HepG2 (cell line): Measurements from ENCODE around the gene PIEZO2. TPM values are rescaled to one million over a fixed set of nuclear protein-coding genes. Genes with fewer than 3 reads are reported as not detected.

Experiments
- ATAC-seq: fragments of 200-7000 bp; cut with Tn5 transposase; 3 replicates; pipeline ENCODE4 v1.9.1; 2020; ENCODE audit warnings: mild to moderate bottlenecking, moderate library complexity
- BruUV-seq: library from RNA; stranded (reverse); fragments of 400-500 nt; replicated peaks from 2 replicates; lab custom pipeline; 2021; lab: Mats Ljungman, UMichigan
- CTCF ChIA-PET: fragments of 300-600 bp; formaldehyde crosslinking; extraction: SDS; loops from one replicate; lab custom pipeline; 2021; ENCODE audit warnings: low total read pairs, inconsistent platforms, low intra/inter-chr PET ratio; lab: Yijun Ruan, JAX
- POLR2A ChIA-PET: fragments of 350-600 bp; sonication (Branson Sonifier 250); formaldehyde crosslinking; loops from one replicate; lab custom pipeline; 2020; ENCODE audit warnings: antibody characterized with exemption, inconsistent platforms; lab: Yijun Ruan, JAX
- DNase-seq: peaks from one replicate; pipeline ENCODE4 v3.0.0-alpha.2; 2015; ENCODE audit warnings: low spot score
- FAIRE-seq: peaks from 3 replicates; lab custom pipeline; 2011; peaks lifted over from hg19 to GRCh38; lab: Jason Lieb, UNC
- H2AFZ ChIP-seq: one replicate; pipeline ENCODE4 v1.6.1; 2011; ENCODE audit warnings: low read length, inconsistent platforms
- H3K27ac ChIP-seq: fragments of 300-600 bp; 3 replicates; pipeline ENCODE4 v1.8.0; 2011; ENCODE audit warnings: mixed run types, mild to moderate bottlenecking, mixed read lengths, low read length, inconsistent platforms; ENCODE audit not compliant: insufficient read depth; ENCODE audit errors: extremely low read length
- H3K27me3 ChIP-seq, 2 experiments: fragments of 200-600 bp in 1 of 2; 2 replicates in 1 of 2; 3 replicates in 1 of 2; pipeline versions ENCODE4 v1.6.0 to v1.8.0; 2011; ENCODE audit warnings: low read length in 2 of 2, mild to moderate bottlenecking in 2 of 2, moderate library complexity in 2 of 2, inconsistent platforms in 1 of 2; ENCODE audit not compliant: insufficient read depth in 2 of 2, control insufficient read depth in 1 of 2
- H3K36me3 ChIP-seq, 2 experiments: fragments of 200-600 bp in 1 of 2; replicated peaks in 1 of 2; 2 replicates in 1 of 2; 3 replicates in 1 of 2; pipeline versions ENCODE4 v1.5.1 to v1.8.0; 2011; ENCODE audit warnings: low read length in 2 of 2, inconsistent platforms in 1 of 2; ENCODE audit not compliant: insufficient read depth in 2 of 2, control insufficient read depth in 1 of 2
- H3K4me1 ChIP-seq: 2 replicates; pipeline ENCODE4 v1.5.1; 2012; ENCODE audit warnings: low read length, inconsistent platforms; ENCODE audit not compliant: insufficient read depth
- H3K4me2 ChIP-seq: 2 replicates; pipeline ENCODE4 v1.6.0; 2011; ENCODE audit warnings: low read depth, low read length, inconsistent platforms
- H3K4me3 ChIP-seq, 3 experiments: fragments of 200-600 bp in 1 of 3; sonication (generic), shearing (Covaris generic) in 1 of 3; replicated peaks in 1 of 3; 2 replicates each; pipeline ENCODE4 v1.5.1; 2011 to 2016; ENCODE audit warnings: low read length in 3 of 3, inconsistent platforms in 2 of 3, low read depth in 2 of 3, mild to moderate bottlenecking in 2 of 3, control low read depth in 1 of 3, mixed read lengths in 1 of 3; ENCODE audit not compliant: insufficient read depth in 1 of 3
- H3K79me2 ChIP-seq: one replicate; pipeline ENCODE4 v1.6.1; 2011; ENCODE audit warnings: low read length, inconsistent platforms; ENCODE audit not compliant: insufficient read depth
- H3K9ac ChIP-seq: 2 replicates; pipeline ENCODE4 v1.6.0; 2011; ENCODE audit warnings: mild to moderate bottlenecking, low read depth, low read length, inconsistent platforms; ENCODE audit not compliant: insufficient read depth
- H3K9me3 ChIP-seq: 2 replicates; pipeline ENCODE4 v1.5.1; 2012; ENCODE audit warnings: mild to moderate bottlenecking, low read length
- H4K20me1 ChIP-seq: 2 replicates; pipeline ENCODE4 v1.6.0; 2011; ENCODE audit warnings: inconsistent platforms, mild to moderate bottlenecking, low read length, moderate library complexity; ENCODE audit not compliant: insufficient read depth
- EZH2 ChIP-seq: conservative IDR thresholded peaks from 2 replicates; pipeline ENCODE4 v1.6.1; 2012; ENCODE audit warnings: mild to moderate bottlenecking, low read depth, low read length, moderate library complexity
- GABPA ChIP-seq, 2 experiments: IDR thresholded peaks; 2 replicates each; pipeline ENCODE4 v1.6.1; 2011 to 2016; ENCODE audit warnings: low read depth in 2 of 2, low read length in 1 of 2, missing biosample characterization in 1 of 2, missing genetic modification characterization in 1 of 2
- HOXD1 ChIP-seq: sonication (generic); formaldehyde crosslinking; IDR thresholded peaks from 2 replicates; pipeline ENCODE4 v1.5.0; 2020; ENCODE audit warnings: missing genetic modification reagents
- IRF9 ChIP-seq: sonication (generic); formaldehyde crosslinking; IDR thresholded peaks from 2 replicates; pipeline ENCODE4 v1.8.0; 2022; ENCODE audit warnings: missing genetic modification reagents, mild to moderate bottlenecking, borderline replicate concordance
- SOX5 ChIP-seq: IDR thresholded peaks from 2 replicates; pipeline ENCODE4 v1.6.1; 2016; ENCODE audit warnings: borderline replicate concordance
- ZNF326 ChIP-seq: sonication (generic); formaldehyde crosslinking; IDR thresholded peaks from 2 replicates; pipeline ENCODE4 v1.4.0; 2020; ENCODE audit warnings: missing genetic modification reagents, borderline replicate concordance
- ZNF510 ChIP-seq: sonication (generic); formaldehyde crosslinking; IDR thresholded peaks from 2 replicates; pipeline ENCODE4 v1.4.0; 2020; ENCODE audit warnings: low read depth, mild to moderate bottlenecking, missing genetic modification reagents
- WGBS: methylation state at CpG from one replicate; pipeline ENCODE4 v1.1.6; 2017; ENCODE audit warnings: low lambda C conversion rate; 5-methylcytosine and 5-hydroxymethylcytosine counted together
- in situ Hi-C: cut with HindIII; loops from 2 replicates; pipeline ENCODE4 v1.10.0; 2017; ENCODE audit warnings: low pct_unique_long_range_greater_than_20kb; ENCODE audit not compliant: extremely low pct_ligation_motif_present
- intact Hi-C: fragments of 100-400 bp; cut with micrococcal nuclease; formaldehyde crosslinking; loops from one replicate; pipeline ENCODE4 v1.10.0; 2022; ENCODE audit not compliant: unreplicated experiment
- polyA plus RNA-seq, 8 experiments: library from polyadenylated mRNA; depleted of rRNA in 3 of 8; stranded (reverse) in 7 of 8; unstranded in 1 of 8; fragments of >200 nt; fragmentation: Illumina TruSeq in 4 of 8; extraction: Trizol in 4 of 8; gene quantifications; 2 replicates each; pipeline versions ENCODE4 v1.2.1 to v1.2.3, GENCODE V29; 2011 to 2016; ENCODE audit warnings: low read depth in 4 of 8, missing spikeins in 1 of 8, mixed read lengths in 1 of 8; ENCODE audit not compliant: insufficient read depth in 1 of 8
- total RNA-seq, 5 experiments: library from RNA; depleted of rRNA; stranded (reverse); fragments of >200 nt; fragmentation: Illumina TruSeq; extraction: Trizol; gene quantifications; 2 replicates each; pipeline ENCODE4 v1.2.3, GENCODE V29; 2016; ENCODE audit warnings: low read depth in 1 of 5
- TF ChIP-seq, protein P1 (sequence below): IDR thresholded peaks from 2 replicates; pipeline ENCODE4 v1.6.1; 2016; ENCODE audit warnings: low read depth

PIEZO2 gene
- total and polyA plus RNA-seq, 2 of the 13 experiments (the other 11 are each of a cell fraction or from before 2014, with no cell fraction given) = 15.2 to 27.2 TPM

- TF ChIP-seq EZH2 (no peak), SOX5 (no peak), ZNF326 (CRISPR knock-in tag) (no peak), GABPA (IDR thresholded peaks at IDR 0.05; ENCODE audit: low read depth, low read length) (no peak), GABPA (CRISPR knock-in tag; IDR thresholded peaks at IDR 0.05; ENCODE audit: low read depth) (no peak), IRF9 (no peak), ZNF510 (CRISPR knock-in tag) (no peak)
- TF ChIP-seq, protein P1, sequence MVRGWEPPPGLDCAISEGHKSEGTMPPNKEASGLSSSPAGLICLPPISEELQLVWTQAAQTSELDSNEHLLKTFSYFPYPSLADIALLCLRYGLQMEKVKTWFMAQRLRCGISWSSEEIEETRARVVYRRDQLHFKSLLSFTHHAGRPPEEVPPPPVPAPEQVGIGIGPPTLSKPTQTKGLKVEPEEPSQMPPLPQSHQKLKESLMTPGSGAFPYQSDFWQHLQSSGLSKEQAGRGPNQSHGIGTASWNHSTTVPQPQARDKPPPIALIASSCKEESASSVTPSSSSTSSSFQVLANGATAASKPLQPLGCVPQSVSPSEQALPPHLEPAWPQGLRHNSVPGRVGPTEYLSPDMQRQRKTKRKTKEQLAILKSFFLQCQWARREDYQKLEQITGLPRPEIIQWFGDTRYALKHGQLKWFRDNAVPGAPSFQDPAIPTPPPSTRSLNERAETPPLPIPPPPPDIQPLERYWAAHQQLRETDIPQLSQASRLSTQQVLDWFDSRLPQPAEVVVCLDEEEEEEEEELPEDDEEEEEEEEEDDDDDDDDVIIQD (CRISPR knock-in tag) = no peak
- TF ChIP-seq, all 625 proteins: peak for 0
These were observed 209.5 kb downstream of the PIEZO2 start (continued) for GRCh38 chr18:10939822-10940221.

DNA sequence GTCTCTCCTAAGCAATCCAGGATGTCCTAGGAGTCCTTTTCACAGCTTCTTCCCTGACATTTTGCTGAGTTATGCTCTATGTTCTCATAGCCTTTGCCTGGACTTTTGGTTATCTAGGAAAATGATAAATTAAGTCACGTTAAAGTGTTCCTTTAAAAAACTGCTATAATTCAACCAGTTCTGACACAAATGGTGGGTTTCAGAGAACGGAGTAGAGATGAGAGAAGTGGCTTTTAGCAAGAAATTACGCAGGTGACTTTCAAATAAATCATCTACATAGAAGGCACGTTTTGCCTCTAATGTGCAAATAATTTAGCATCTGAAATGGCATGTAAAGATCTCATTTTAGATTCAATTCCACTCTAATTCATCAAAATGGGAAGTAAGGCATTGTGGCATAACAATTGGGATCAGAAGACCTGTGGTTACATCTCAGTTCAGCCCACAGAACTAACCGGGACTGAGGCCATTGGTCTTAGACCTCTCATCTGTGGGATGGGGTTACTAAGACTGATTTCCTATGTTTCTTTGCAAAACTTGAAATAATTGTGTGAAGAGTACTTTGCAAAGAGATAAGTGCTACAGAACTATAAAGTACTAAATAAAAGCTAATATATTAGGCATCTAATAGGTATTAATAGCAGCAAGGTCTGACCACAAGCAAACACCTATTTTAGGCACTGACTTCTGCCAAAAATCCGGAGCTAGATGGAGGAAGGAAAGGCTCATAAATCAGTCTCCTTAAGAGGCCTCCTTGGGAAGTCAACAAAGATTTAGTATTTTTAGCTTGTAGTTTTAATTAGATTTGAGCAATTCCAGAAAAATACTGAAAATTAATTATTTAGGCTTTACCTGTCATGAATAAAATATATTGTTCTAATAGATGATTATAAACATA is 211.4 kb downstream of the PIEZO2 start:
- CTCF ChIA-PET = no interaction called here
- no peaks in the 10 kb centered on the region for H3K4me1 ChIP-seq
- no peak for TF ChIP-seq HOXD1 (CRISPR knock-in tag)
- WGBS = 77% methylated on average over 6 of the region's 6 CpGs
- no peak overlapping the region for H3K4me2 ChIP-seq
- BruUV-seq = no TSS peak
- DNase-seq = no peak
- H3K4me3 ChIP-seq = no peak overlapping the region
- FAIRE-seq = no peak
- in situ Hi-C loops = no loop called here
- no peaks in the 10 kb centered on the region for H4K20me1 ChIP-seq
- no peak overlapping the region for H2AFZ ChIP-seq
- ATAC-seq = no peak
- H3K36me3 ChIP-seq = 0 out of 5 replicates have a peak, but pooled peaks cover 0 to 3% of the 10 kb centered on the region in 2 experiments
- H3K27me3 ChIP-seq = no peaks in the 10 kb centered on the region
- intact Hi-C loops = no loop called here
- no peak overlapping the region for H3K9ac ChIP-seq
- H3K27ac ChIP-seq = no peak overlapping the region
- POLR2A ChIA-PET = no interaction called here
- H3K79me2 ChIP-seq = no peaks in the 10 kb centered on the region
- no peaks in the 10 kb centered on the region for H3K9me3 ChIP-seq
